Middle frontal gyrus (tissue), 1 donor: Measurements from ENCODE around the gene MXRA8.
"Not testable (repeated sequence)": the region's sequence is repeated elsewhere in the genome, so short reads cannot be mapped to it uniquely, and the experiment has no call there.

ENCODE experiments used
- DNase-seq: peaks from one replicate; pipeline ENCODE4 v3.0.0-alpha.2; 2015; ENCODE audit warnings: low spot score; ENCODE audit errors: extremely low spot score

MXRA8 gene

GRCh38 chr1:1324084-1324523, 34.3 kb downstream of the MXRA8 start:
- DNase-seq: no peak

GRCh38 chr1:1322952-1323351, 35.4 kb downstream of the MXRA8 start:
- DNase-seq: no peak

- DNase-seq: no peak
These were observed 35.9 kb downstream of the MXRA8 start for GRCh38 chr1:1322418-1322817.

- no peak for DNase-seq
These were observed 36.9 kb downstream of the MXRA8 start for GRCh38 chr1:1321477-1321876.

GRCh38 chr1:1320666-1321448, 37.5 kb downstream of the MXRA8 start:
- DNase-seq: no peak

GRCh38 chr1:1319646-1319941, 38.8 kb downstream of the MXRA8 start:
- no peak for DNase-seq

- DNase-seq: no peak
These were observed 39.3 kb downstream of the MXRA8 start for GRCh38 chr1:1318777-1319645.

- DNase-seq: peak; percentile 35
These were observed 40.2 kb downstream of the MXRA8 start for GRCh38 chr1:1318131-1318652.

- DNase-seq: no peak
These were observed 40.9 kb downstream of the MXRA8 start for GRCh38 chr1:1317420-1317819.

- not testable (repeated sequence) for DNase-seq
These were observed 42.2 kb downstream of the MXRA8 start for GRCh38 chr1:1316199-1316598.

- no peak for DNase-seq
These were observed 42.9 kb downstream of the MXRA8 start for GRCh38 chr1:1315435-1315954.

- DNase-seq: no peak
These were observed 43.5 kb downstream of the MXRA8 start for GRCh38 chr1:1314678-1315335.

GRCh38 chr1:1314237-1314586, 44.1 kb downstream of the MXRA8 start:
- DNase-seq: no peak

GRCh38 chr1:1313500-1314236, 44.7 kb downstream of the MXRA8 start:
- no peak for DNase-seq

- no peak for DNase-seq
These were observed 45.7 kb downstream of the MXRA8 start for GRCh38 chr1:1312450-1313314.

- no peak for DNase-seq
These were observed 46.9 kb downstream of the MXRA8 start for GRCh38 chr1:1311107-1312104.

- DNase-seq: no peak
These were observed 47.8 kb downstream of the MXRA8 start for GRCh38 chr1:1310476-1311053.

- no peak for DNase-seq
These were observed 48.3 kb downstream of the MXRA8 start for GRCh38 chr1:1310109-1310385.
